Stimulated activated CD4-positive, alpha-beta T cell treated with anti-CD3 and anti-CD28 coated beads, Interleukin-15, amount 100 ng/mL, for 24 hours (primary cell): ENCODE results near the gene KIRREL3.

Source experiments
- DNase-seq: peaks from one replicate; pipeline ENCODE4 v3.0.0-alpha.2; 2020

KIRREL3 gene

DNA sequence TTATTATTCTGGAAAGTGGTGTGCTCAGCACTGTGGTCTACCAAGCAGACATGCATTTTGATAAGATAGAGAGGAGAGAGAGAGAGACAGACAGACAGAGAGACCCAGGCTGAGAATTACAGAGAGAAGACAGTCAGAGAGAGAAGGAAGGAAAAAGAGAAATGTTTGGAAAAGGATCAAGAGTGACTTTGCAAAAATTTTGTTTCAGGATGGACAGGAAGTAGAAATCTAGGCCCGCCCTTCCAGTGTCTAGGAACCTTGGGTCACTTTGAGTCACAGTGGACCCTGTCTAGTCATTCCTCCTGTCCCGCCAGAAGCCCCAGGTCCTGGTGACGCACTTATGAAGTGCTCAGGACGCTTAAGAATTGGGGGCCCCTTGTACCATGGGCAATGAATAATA lies 478.4 kb downstream of the KIRREL3 start:
- DNase-seq: no peak

DNA sequence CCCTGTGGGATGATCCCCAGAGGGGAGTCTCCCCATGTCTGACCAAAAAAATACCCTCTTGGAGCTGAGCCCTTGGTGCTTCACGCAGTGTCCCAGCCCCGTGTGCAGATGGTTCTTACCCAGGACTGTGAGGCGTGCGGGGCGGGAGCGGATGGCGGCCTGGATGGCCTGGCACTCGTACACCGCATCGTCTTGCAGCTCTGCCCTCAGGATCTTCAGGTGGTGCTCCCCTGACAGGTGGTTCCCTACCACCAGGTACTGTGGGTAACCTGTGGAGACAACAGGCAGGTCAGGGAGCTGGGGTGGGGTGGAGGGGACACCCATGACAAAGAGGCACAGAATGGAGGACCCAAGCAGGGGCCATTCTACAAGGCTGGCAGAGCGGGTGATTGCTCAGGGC lies 479.4 kb downstream of the KIRREL3 start:
- no peak for DNase-seq

DNA sequence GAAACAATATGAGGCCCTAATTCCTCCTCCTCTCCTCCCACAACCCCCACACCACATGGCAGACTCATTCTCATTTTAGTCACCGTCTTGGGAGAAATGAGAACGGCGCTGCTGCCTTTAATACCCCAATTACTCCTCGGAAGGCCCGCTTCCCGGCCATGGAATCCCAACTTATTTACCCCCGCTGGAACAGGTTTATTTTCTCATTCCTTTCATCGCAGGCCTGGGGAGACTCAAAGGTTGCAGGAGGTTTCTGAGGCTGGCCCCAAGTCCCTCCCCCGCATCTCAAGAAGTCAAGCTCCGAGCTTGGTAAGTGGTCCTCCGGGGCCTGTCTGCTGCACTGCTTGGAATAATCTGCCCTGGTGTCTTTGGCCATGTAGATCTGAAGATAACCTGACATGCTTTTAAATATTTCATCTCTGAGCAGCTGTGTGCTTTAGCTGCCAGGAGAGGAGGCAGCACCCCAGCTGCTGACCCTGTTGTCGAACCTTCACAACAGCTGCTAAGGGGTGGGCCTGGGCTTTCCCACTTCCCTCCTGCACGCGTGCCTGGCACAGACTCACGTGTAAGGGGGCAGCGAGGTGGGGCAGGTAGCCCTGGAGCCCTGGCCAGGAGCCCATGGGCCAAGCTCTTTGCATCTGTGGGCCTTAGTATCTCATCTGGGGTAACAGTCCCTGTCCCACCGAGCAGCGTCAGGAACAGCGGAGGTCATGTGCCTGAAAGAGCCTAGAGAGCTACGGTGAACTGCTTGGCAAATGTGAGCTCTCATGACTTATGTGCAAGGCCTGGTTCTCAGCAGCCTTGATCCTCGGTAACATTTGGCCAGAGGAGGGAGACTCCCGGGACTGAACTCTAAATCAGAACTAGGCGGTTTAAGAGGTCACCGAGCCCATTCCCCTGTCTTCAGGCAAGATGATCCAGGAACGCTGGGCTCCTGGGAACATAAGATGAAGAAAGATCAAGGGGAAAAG lies 480.5 kb downstream of the KIRREL3 start:
- no peak for DNase-seq

DNA sequence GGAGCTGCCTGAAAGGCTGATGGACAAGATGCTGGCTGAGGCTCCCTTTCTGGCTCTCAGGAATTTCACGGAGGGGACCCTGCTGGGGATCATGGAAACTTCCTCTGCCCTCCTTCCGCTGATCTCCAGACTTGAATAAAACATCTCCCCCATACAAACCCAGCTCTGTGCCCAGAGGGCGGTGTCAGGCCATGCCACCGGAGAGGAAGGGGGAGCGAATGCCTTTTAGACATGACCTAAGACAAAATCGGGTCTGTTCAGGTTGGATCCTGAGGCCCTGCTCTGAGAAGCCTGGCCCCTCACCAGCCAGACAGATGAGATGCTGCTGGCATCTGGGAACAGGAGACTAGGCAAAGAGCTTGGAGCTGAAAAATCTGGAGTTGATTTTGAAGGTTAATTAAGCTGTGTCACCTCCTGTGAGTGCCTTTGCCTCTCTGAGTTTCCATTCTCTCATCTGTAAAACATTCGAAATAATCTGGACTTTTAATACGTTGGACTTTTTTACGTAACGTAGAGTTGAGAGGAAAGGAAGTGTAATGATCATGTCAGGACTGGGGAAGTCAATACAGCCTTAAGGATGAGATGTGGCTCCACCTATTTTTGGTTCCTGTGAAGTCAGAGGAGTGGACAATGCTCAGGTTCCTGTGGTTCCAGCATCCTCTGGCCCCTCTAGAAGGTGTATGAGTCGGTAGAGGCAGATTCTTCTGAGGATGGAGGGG lies 481.4 kb downstream of the KIRREL3 start:
- no peak for DNase-seq

DNA sequence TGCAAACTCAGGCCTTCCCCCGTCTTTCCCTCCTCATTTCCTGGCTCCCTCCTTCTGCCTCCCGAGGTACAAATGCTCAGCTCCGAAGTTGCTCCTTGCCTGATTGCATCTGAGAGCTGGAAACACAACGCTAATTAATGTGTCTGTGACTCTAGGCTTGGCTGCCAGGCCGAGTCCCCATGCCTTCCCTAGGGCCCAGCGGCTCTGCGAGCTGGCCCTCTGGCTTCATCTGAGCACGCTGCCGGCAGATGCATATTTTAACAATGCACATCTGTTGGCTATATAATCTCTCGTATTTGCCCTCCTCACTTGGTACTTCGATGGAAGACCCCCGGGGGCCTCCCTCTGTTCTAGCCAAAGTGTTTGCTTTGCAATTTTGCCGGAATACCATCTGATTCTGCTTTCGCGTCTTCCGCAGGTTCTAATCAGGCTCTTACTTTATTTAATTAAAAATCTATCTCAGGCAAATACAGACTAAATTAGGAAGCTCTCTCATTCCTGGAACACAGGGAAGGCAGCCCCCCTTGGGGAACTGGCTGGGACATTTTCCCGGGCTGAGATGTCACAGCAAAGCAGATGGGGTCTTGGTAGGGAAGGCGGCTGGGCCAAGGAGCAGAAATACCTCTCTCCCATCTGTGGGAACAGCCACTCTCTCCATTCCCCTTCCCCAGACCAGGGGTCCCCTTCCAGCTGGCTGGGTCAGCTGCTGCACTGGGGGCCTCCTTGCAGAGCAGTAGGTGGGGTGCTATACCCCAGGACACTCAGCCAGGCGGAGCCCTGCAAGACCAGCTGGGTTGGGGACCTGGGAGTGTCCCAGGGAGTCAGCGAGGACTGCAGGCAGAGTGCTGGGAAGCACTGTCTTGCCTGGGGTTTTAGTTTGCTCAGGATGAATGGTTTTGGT lies 482.2 kb downstream of the KIRREL3 start:
- no peak for DNase-seq

DNA sequence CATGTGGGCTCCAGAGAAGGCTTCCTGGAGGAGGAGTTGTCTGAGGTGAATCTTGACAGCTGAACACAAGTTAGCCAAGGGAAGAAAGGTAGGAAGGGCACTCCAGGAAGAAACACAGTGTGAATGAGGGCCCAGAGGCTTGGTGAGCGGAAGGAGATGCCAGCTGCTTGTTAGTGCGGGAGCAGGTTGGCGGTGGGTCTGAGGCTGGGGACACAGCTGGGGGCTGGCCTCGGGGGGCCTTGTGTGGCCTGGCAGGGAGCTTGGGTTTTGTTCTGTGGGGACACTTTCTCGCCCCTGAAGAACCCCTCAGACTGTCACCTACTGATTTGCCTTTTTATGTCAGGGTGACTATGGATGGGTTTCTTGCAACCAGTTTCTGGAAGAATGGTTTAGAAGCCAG lies 485.1 kb downstream of the KIRREL3 start:
- no peak for DNase-seq

DNA sequence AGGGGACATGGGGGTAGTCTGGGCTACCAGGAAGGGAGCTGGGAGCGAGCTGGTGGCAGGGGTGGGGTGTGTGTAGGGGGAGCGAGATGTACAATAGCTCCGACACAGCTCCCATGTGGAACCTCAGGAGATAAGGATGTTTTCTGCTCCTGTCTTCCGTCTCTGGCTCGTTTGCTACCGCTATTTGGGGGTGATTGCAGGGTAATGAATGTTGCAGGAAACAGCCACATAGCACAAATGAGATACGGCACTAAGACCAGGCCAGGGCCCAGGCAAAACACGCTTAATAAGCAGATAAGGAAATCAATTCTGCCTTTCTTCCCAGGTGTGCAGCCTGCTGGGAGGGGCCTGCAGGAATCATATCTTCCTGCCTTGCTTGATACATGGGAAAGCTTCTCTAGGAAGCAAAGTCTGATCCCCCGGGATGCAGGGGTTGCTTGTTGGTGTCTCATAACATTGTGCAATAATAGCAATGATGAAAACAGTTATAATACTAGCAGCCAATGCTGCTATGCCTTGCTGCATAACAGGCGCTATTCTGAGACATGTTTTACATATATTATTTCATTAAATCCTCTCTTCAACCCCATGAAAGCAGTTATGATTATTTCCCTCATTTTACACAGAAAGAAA lies 486.4 kb downstream of the KIRREL3 start:
- no peak for DNase-seq

DNA sequence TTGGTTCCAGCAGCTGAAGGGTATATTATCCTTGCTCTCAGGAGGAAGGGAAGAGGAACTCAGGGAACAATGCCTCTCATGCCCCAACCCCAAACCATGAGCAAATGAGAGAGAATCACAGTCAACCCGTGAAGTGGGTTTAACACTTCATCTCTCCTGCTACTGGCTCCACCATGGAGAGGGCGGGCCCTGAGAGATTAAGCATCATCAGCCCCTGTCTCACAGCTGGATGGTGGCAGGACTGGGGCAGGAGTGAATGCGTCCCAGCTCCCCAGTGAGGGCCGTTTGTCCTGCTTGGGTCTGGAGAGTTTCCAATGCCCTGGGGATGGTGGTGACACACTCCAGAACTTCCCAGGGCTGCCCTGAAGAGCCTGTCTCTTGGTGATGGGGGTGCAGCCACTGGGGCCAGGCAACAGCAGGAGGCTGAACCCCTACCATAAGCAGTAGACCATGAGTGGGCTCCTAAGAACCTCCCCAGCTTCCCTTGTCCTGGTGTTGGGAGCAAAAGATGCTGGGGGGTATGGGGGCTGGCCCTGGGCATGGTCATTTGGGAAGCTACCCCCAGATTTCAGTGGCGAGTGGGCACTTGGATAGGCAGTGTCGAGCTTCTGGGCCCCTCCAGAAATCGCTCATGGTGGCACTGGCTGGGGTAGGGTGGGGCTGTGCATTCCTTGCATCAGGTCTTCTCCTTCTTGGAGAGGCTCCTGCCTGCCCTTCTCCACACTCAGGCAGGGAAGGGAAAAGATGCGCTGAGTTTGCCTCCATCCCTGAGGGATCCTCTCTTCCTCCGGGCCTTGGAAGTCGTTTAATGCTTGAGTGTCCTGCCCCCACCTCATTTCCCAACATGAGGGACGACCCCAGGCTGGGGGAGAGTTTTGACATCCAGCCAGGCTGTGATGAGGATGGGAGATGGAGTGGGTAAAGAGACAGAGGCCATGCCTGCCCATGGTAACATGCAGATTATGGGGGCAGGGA lies 487.5 kb downstream of the KIRREL3 start:
- no peak for DNase-seq

DNA sequence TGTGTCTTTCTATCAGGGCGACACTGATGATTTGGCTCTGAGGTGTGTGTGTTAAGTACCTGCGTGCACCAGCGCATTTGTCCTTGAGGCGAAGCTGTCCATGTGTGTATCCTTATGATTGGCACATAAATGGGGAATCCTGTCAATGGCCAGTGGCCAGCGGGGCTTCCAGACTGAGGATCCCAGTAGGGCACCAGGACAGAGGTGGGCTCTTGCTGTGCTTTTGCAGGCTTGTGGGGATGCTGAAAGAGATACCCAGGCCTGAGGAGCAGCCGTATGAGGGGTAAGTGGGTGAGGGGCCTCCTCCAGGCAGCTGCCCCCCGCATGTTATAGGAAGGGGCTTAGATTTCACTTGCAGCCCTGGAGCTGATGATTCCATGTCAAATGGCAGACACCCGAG lies 488.3 kb downstream of the KIRREL3 start:
- no peak for DNase-seq

DNA sequence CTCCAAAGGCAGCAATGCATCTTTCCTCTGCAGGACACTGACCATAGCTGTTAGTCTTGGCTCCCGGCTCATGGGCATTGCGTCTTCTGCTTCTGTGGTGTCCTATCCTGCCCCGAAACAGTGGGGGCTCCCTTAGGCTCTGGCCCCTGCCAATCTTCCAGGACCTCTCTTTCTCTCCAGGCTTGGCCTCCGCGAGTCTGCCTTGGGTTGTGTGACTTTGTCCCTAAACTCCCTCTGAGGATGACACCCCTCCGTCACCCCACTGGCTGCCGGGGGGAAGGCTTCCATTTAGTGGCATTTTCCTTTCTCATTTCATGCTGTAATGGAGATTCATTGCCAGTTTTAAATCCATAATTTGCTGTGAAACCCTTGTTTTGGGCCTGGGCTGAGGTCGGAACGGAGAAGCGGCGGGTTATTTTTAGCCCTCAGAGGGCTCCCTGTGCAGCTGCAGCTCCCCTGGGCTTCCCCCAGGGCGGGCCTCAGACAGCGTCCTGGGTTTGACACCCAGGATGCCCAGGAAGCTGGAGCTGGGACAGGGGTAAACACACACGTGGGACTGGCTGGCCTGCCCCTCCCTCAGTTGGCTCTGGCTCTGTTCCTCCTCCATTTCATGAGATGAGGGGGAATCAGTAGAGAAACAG lies 489.0 kb downstream of the KIRREL3 start:
- no peak for DNase-seq

DNA sequence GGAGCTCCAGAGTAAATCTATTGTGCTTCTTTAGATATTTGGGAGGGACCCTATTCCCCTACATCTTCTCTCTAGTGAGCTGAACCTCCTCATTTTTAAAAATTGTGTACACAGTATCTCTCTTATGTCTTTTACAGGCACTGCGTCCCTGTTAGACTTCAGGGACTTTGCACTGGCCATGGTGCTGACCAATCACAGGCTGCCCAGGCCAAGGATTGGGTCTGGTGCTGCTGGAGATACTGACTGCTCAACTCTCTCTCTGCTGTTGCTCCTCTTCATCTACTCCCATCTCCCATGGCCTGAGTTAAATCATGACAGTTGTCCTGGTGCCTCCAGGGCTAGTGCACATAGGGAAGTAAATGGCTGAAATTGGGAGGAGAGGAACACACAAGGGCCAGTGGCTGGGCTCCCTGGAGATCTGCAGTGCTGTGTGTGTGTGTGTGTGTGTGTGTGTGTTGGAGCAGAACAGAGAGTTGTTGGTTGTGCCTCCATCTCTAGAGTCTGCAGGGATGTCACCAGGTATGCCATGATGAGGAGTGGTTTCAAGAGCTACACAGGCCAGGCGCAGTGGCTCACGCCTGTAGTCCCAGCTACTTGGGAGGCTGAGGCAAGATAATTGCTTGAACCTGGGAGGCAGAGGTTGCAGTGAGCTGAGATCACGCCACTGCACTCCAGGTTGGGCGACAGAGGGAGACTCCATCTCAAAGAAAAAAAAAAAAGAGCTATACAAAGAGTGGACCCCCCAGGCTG lies 489.8 kb downstream of the KIRREL3 start:
- DNase-seq: no peak

DNA sequence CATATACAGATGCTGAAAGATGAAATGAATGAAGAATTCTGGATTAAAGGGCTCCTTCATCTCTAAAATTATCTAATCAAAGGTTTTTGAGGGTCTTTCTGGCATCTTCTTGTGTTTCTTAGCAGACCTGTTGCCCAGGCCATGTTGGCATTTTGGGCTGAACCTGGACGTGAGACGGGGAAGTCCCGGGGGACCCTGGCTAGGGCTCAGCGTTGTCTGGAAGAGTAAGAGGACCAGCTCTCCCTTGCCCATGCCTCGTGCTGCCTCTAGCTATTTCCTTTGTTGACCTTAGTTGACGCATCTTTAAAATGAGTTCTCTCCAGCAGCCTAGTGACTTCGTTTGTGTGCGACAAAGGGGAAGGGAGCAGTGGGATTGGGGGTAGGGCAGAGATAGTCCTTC lies 492.9 kb downstream of the KIRREL3 start:
- no peak for DNase-seq

DNA sequence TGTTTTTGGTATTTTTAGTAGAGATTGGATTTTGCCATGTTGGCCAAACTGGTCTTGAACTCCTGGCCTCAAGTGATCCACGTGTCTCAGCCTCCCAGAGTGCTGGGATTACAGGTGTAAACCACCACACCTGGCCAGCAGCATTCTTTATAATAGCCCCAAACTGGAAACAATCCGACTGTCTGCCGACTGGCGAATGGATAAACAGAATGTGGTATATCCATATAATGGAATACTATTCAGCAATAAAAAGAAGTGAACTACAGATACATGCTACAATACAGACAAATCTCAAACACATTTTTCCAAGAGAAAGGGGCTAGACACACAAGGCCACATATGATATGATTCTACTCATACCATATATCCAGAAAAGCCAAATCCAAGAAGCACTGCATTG lies 493.8 kb downstream of the KIRREL3 start:
- no peak for DNase-seq

DNA sequence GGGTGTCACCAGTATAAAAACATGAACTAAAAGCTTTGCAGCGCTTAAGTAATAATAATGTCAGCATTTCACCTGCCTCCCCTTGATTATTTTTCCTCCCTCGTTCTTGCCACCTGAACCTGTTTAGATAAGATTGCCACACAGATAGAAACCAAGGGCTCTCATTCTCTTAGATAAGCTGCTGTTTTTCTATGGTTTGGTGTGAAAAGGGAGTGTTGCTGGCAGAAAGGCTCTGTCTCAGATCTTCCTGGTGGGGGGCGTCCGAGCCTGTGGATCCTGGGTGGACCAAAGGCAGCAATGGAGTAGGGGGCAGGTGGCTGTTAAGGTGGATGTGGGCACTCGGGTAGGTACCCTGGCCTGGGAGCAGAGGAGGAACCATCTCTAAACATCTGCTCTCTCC lies 497.6 kb downstream of the KIRREL3 start:
- no peak for DNase-seq

DNA sequence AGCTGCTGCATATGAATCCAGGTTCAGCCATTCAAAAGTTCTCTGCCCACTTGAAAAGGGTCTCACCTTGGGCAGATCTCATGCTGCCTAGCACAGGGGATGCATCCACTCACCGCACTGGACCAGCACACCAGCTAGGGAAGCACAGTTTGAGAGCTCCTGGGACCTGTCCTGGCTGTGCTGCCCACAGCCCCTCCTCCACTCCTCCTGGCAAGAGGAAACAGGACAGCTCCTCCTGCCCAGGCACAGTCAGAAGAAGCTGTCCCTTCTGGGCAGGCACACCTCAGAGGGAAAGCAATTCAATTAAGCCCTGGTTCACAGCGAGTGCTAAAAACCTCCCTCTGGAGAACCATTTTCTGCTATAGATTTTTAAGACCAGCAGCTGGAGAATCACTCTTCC lies 498.4 kb downstream of the KIRREL3 start:
- DNase-seq: no peak

DNA sequence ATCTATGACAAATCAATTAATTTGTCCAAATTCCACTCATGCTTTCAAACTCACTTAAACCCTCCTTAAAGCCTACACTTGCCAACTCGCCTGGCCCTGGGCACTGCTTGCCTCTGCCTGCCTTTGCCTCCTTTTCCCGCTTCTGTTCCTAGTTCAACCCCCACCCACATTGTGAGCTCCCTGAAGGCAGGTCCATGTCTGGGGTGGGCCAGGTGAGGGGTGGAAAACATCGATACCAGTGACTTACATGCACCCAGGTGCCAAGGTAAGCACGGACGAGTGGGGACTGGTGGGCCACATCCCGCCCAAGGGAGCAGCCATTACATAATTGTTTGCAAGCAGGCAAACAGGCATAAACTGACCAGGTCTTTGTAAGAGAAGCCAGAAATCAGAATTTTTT lies 498.9 kb downstream of the KIRREL3 start:
- DNase-seq: no peak

DNA sequence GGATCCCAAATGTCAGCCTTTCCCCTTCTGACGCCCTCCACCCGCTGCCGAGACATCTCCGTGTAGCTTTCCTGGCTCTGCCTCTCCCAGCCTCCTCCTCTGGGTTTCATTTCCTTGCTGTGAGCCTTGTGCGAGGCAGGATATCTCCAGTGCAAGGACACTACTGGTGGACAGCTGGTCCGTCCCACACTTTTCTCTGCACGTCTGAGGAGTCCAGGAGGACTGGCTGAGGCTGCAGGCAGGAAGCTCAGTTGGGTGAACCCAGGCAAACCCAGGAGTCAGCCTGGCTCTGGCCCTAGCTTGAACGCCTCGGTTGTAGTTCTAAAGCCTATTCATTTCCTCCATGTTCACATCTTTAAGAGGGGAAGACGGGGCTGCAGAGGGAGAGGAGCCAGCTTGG lies 499.6 kb downstream of the KIRREL3 start:
- no peak for DNase-seq

DNA sequence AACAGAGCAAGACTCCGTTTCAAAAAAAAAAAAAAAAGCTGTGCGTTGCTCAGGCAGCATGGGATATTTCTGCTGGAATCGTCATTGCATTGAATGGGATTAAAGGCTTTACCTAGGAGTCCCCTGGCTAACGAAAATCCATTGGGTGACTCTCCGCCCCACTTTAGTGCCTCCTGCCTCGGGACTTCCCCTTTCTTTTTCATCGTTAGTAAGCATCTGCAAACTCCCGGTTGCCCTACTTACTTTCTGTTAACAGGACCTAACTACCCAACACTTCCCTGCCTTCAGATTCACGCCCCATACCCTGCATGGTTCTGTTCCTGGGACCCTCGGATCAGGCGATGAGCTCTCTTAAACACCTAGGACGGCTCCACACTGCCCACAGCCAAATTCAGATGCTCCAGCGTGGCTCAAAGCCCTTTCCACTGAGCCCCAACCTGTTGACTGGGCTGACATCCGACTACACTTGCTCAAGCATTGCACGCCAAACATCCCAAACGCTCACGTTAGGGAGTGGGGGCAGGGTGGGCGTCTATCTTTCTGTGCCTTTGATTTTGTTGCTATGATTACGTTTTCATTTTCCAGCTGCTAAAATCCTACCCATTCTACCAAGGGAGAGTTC lies 501.3 kb downstream of the KIRREL3 start:
- DNase-seq: no peak

DNA sequence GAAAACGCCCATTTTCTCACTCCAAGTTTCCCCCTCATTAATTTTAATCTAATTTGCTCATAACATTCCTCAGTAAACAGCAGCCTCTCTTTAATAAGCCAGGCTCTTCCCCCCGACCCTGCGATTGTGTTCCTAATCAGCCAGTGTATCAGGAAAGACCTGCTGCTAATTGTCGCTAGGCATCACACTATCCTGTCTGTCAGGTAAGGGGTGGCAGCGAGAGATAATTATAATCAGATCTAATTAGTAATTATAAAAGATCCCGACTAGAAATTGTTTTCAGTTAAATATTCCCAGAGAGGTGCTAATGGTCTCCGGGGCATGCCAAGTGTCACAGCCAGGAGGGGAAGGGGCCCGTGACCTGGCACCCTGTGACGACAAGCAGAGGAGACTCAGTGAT lies 502.3 kb downstream of the KIRREL3 start:
- no peak for DNase-seq
